H1 (cell line): ENCODE measurements around the gene DNAH1. TPM values are rescaled to one million over a fixed set of nuclear protein-coding genes. Genes with fewer than 3 reads are reported as not detected.

Experiments
- ASH2L ChIP-seq: fragments of 200-600, 300-600 bp; sonication (generic); IDR thresholded peaks from one replicate; pipeline ENCODE4 v1.7.1; 2017; ENCODE audit warnings: low read length
- RAD21 ChIP-seq, 2 experiments: IDR thresholded peaks in 1 of 2; conservative IDR thresholded peaks in 1 of 2; 2 replicates each; pipeline ENCODE4 v1.6.1; 2011; ENCODE audit warnings: low read depth in 2 of 2, low read length in 2 of 2, improper control_type of control experiment in 1 of 2, inconsistent platforms in 1 of 2, mild to moderate bottlenecking in 1 of 2, moderate library complexity in 1 of 2
- polyA plus RNA-seq, 7 experiments: library from polyadenylated mRNA; depleted of rRNA in 3 of 7; stranded (reverse) in 5 of 7; unstranded in 2 of 7; fragments of >200 nt in 5 of 7; fragments of 200-250 nt in 2 of 7; gene quantifications; 1 replicate in 5 of 7; 2 replicates in 1 of 7; 4 replicates in 1 of 7; pipeline versions ENCODE4 v1.2.1 to v1.2.3, GENCODE V29; 2011 to 2013; ENCODE audit warnings: missing spikeins in 2 of 7, mixed read lengths in 2 of 7
- total RNA-seq: library from RNA; stranded (reverse); fragmentation: NEBNext Ultra II Directional; extraction: Animal tissue kit (Norgen Biotek cat#: 25700); gene quantifications from 2 replicates; pipeline ENCODE4 v1.2.1, GENCODE V29; 2021

DNAH1 gene
- total and polyA plus RNA-seq, 2 of the 8 experiments (the other 6 are each of a cell fraction or from before 2014, with no cell fraction given): 1.0 to 1.5 TPM

- TF ChIP-seq RAD21 (IDR thresholded peaks at IDR 0.05 in 1 of 2, conservative IDR thresholded peaks at IDR 0.05 in 1 of 2; ENCODE audit: low read depth in 2 of 2, low read length in 2 of 2) (no peak), ASH2L (no peak)
Measured at GRCh38 chr3:52422669-52423068, 106.5 kb downstream of the DNAH1 start (continued).
